ENCODE results near the gene ERN1.
"Not testable (repeated sequence)": the region's sequence is repeated elsewhere in the genome, so short reads cannot be mapped to it uniquely, and the experiment has no call there.

The ERN1 gene

DNA sequence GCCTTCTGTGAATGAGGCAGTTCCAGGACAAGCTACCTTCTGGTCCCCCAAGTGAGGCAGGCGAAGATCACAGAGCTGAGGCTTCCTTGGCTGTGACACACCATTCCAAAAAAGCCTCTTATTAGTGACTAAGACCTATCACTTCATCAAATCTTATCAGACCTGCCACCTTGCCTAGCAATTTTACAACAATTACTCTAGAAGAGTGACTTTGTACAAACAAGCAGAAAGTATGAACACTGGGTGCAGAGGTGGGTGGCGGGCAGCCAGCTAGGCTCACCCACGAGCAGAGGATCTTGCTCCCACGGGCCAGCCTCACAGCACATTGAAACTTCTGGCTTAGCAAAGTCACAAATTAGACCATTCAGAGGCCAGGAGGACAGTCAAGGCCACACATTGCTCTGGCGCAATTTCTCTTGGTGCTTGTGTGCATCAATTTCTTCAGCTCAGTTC, 107.3 kb downstream of the ERN1 start:
- DNase-seq, result no peak

DNA sequence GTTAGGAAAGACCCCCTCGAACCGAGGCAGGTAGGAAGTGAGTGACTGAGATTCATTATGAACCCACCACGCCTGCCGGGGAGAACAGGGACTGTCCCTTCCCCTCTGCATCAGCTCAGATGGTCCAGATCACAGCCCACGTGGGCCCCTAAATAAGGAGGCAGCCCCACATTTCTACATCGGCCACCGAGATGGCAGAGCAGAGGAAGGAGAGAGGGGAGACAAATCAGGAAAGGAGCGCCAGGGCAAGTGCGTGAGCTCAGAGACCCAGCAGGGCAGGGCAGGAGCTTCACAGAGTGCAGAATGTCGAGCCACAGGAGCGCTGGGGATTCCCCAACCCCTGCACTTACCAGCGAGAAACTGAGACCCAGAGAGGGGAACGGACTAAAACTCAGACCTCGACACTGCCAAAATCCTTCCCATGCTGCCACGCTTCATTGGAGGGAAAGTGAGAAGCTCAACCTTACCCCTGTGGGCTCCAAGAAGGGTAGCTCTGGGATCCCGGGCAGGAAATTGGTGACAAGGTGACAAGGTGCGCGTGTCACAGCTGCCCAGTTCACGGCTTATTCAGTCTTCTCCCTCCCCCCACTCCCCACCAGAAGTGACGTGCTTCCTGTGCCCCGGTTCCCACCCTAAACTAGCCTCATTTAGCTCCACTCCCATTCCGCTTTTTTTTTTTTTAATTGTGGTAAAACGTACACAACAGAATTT, 109.7 kb downstream of the ERN1 start, which contains the start of gene ICAM2:
TSS of gene ICAM2 (minus strand) at position 578 of the 711 bp plus-strand sequence. CDS start 13,942 bp downstream, outside the sequence.
- DNase-seq, result no peak

DNA sequence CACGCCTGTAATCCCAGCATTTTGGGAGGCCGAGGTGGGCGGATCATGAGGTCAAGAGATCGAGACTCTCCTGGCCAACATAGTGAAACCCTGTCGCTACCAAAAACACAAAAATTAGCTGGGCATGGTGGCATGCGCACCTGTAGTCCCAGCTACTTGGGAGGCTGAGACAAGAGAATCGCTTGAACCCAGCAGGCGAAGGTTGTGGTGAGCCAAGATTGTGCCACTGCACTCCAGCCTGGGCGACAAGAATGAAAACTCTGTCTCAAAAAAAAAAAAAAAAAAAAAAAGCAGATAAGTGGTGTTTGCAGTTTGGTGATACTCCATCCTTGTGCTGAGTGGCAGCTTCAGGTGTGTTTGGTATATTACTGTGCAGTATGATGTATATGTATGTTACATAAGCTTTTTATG, 110.4 kb downstream of the ERN1 start:
- not testable (repeated sequence) for DNase-seq

DNA sequence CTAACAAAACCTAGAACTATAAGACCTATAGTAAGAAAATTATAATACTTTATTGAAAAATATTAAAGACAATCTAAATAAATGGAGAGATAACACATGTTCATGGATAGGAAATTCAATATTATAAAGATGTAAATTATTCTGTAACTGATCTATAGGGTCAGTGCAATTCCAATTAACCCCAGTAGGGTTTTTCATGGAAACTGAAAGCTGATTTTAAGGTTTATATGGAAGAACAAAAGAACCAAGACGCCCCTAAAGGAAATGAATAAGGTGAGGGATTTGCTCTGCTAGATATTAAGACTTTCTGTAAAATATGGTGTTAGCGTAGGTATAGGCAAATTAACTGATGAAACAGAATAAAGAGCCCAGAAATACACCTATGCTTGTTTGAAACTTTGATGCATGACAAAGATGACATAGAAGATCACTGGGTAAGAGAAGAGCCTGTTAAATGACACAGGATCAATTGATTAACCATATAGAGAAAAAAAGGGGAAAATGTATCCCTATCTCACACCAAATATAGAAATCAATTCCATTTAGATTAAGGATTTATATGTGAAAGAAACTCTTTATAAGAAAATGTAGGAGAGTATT, 112.5 kb downstream of the ERN1 start:
- no peak for DNase-seq

DNA sequence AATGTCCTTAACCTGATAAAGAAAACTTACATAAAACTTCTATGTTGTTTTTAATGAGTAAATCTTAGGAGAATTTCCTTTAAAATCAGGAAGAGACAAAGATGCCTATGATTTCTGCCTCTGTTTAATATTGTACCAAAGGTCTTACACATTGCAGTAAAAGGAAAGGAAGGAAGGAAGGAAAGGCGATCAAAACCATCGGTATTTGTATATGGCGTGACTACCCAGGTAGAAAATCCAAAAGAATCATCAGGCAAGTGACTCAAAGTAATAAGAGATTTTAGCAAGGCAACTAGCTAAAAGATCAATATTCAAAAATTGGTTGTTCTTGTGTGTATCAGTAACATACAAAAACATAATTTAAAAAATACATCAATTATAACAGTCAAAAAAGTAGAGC, 113.0 kb downstream of the ERN1 start:
- DNase-seq, result no peak

DNA sequence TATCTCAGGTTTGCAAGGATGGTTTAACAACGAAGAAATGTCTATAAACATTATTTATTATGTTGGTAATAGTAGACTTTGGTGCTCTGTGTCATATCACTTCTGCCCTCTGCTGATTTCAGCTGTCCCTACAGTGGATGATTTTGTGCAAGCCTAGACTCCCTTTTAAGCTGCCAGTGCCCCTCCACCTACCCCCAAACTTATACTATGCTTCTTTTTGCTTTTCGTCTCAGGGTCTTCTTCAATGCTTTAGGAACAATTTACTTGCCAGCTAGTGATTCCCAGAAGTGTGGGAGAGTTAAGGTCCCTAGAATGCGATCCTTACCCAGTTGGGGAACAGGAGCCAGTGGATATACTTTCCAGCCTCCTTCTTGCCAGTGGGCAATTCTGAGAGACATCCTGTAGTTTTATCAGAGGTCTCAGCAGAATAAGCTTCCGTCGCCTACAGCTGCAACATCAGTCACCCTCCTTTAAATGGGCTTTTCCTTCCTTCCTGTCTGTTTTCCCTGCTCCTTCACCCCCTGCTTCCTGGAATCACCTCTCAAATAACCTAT, 113.6 kb downstream of the ERN1 start:
- no peak for DNase-seq

DNA sequence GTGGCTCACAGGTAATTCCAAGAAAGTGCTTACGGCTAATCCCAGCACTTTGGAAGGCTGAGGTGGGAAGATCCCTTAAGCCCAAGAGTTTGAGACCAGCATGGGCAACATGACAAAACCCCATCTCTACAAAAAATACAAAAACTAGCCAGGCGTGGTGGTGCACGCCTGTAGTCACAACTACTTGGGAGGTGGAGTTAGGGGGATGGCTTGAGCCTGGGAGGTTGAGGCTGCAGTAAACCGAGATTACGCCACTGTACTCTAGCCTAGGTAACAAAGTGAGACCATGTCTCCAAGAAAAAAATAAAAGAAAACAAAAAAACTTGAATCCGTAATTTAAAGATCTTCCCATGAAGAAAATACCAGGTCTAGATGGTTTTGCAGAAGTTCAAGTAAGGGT, 114.5 kb downstream of the ERN1 start:
- DNase-seq, result no peak

DNA sequence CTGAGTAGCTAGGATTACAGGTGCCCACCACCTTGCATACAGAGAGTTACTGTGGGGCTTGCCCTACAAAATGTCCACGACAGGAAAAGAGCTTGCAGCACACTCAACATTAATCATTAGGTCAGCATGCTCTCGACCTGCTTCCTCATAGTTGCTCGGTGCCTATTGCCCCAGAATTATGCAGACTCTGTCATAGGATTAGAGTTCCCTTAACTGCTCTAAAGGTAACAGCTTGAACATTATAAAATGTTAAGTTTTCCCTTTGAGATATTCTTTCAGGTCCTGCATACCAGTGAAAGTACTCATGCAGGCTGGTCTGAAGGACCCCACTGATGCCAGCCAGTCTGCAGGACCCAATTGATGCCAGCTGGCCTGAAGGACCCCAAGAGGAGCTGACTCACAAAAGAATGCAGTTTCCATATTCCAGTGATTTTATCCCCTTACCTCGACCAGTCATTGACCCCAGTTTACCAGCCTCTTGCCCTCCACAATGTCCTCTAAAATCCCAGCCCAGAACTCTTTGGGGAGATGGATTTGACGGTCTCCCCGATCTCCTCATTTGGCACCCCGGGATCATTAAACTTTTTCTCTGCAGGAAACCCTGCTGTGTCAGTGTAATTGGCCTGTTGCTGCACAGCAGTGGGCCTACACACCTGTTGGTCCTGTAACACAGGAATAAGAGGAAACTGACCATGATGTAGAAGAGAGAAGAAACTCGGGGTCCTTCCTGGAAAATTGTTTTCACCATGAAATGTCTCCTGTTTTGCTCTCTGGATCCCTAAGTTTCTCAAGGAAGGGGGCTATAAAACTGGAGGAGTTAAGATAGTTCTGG, 120.2 kb downstream of the ERN1 start:
- DNase-seq, result no peak

DNA sequence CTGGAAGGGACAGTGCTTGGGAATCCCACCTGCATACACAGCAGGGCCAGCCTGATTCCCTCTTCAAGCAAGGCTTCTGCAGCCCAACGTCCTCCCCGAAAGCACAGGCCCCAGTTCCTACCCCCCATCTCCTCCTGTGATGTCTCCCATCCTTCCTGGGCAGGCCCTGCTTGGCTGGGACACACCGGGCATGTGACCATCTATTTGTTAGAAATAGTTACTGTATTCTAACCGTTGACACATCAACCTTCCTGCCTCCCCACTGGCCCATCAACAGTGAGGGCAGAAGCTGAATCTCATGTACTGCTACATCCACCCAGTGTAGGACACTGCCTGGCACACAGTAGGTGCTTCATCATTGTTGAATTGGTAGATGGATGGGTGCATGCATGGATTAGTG, 121.1 kb downstream of the ERN1 start:
- DNase-seq, result no peak

DNA sequence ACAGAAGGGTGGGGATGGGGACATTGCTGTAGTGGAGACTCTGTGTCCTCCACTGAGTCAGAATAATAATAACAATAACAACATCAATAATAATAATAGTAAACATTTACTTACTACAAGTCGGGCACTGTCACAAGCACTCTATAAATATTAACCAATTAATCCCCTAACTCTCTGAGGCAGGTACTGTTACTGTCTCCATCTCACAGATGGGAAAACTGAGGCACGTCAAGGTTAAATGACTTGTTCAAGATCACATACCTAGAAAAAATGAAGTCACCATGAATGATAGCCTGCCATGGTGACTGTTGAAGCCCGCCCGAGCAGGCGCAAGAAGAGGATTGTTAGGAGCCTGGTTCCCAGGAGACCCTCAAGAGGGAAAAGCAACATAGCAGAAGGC, 121.6 kb downstream of the ERN1 start:
- no peak for DNase-seq

DNA sequence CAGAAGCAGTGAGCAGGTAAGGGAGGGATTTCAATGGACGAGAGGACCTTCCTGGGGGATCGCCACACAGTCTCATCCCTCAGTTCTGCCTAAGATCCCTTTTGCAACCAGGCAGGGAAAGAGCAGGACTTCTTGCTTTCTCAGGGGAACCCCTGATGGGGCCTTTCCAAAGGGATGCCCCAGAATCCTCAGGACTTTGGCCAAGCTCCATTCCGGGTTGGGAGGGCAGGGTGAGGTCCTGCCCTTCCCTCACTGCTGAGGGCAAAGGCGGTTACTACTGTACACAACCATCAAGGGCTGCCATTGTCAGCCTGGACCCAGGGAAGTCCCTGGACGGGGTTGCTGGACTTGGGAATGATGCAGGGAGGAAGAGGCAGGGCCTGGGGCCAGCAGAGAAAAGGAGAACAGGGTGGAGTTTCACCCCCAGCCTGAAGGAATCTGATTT, 122.1 kb downstream of the ERN1 start:
- DNase-seq, result no peak

DNA sequence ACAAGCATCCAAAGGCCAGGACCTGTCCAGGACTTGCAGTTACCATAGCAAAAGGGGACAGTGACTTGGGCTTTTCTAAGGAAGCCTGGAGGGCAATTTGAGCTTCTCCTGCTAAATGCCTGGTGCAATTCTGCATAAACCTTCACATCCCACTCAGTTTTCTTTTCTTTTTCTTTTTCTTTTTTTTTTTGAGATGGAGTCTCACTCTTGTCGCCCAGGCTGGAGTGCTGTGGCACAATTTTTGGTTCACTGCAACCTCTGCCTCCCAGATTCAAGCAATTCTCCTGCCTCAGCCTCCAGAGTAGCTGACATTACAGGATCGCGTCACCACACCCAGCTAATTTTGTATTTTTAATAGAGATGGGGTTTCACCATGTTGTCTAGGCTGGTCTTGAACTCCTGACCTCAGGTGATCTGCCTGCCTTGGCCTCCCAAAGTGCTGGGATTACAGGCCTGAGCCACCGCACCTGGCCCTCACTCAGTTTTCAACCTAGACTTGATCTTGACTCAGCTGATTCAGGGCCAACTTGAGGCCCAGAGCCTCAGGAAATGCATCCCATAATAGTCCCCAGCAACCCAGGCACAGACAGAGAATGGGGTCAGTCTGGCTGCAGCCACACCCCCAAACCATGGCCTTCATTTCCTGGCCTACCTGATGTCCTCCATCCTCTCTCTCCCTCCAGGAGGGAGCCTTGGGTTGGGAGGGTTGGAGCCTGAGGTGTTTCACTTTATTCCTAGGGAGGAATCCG, 122.7 kb downstream of the ERN1 start:
- not testable (repeated sequence) for DNase-seq

DNA sequence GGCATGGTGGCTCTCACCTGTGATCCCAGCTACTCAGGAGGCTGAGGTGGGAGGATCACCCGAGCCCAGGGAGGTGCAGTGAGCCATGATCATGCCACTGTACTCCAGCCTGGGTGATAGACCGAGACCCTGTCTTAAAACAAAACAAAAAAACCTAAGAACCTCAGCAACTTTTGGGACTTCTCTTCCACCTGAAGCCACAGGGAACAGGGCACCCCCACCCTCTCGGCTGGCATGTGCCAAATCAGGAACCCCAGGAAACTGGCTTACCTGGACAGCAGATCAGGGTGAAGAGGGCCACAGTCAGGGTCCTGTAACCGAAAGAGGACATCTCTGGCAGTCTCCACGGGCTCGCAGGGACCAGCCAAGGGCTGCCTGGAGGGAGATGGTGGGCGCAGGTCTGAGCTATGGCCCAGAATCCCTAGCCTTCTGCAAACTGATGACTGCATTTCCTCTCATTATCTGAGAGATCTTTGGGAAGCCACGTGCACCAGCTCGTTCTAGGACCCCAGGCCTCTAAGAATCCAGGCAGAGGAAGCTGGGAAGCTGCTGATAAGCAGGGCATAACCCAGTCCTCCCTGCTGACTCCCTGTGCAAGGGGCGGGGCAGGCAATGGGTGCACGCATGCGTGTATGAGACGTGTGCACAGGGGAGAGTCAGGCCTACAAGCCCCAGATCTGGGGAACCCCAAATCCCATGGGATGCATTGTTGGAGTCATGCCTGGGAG, 123.4 kb downstream of the ERN1 start:
- no peak for DNase-seq

DNA sequence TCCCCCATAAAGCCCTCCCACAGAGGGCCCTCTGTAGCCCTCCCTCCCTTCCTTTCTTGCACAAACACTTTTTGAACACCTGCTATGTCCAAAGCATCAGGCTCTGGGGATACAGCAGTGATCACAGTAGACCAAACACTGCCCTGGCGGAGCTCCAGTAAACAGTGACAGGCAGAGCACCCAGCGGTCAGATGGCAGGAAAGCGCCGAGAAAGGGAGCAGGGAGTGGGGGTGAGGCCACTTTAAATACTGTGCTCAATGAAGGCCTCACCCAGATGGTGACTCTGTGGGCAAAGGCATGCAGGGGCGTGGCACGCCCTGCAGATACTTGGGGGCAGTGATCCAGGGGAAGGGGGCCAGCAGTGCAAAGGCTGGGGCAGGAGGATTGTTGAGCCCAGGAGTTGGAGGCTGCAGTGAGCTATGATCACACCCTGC, 124.2 kb downstream of the ERN1 start:
- no peak for DNase-seq

DNA sequence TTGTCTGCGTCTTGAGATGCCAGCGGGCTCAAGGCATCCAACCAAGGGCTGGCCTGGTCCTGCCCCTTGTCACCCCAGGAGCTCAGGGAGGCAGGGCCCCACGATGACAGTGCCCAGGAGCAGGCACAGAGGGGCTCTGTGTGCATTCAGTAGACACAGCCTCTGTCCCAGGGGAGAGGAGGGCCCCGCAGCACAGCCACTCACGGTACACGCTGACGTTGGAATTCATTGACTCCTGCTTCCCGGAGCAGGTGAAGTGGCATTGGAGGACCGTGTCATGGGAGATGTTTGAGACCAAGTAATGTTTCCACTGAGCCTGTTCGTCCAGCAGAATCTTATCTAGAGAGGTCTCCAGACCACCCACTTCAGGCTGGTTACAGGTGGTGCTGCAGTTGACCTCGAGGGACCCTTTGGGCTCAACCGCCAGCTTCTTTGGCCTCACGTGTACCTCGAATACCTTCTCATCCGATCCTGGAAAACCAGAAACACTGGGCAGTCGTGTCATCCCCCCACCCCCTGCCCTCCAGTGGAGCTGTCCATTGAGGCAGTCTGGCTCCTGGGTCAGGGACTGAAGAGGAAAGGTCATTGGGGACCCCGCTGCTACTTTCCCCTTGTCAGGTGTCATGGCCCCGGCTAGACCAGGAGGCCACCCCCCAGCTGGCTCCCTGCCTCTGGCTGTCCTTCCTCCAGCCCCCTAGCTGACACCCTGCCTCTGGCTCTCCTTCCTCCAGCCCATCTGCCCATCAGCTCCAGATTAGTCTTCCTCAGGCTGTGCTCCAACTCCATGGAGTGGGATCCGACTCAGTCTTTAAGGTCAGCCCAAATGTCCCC, 124.8 kb downstream of the ERN1 start:
- no peak for DNase-seq

DNA sequence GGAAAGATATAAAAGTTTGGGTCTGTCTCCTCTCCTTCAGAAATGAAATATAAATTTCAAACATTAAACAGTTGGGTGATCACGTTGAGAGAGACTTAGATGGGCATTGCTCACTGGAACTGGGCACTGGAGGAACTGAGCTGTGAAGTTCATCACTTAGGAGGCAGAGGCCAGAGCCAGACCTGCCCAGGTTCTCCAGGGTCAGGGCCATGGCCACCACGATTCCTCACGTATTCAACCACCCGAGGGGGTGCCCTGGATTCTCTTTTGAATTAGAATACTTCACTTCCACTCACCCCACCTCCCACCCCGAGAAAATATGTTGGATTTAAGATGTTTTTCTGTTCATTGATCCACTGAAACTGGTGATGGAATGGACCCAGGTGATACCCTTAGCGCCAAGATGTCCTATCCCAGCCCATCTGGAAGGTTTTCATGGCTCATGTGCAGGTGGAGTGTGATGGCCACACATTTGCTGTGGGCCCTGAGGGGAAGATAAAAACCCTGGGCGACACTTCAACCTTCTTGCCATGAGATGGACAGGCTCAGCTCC, 125.7 kb downstream of the ERN1 start:
- no peak for DNase-seq

DNA sequence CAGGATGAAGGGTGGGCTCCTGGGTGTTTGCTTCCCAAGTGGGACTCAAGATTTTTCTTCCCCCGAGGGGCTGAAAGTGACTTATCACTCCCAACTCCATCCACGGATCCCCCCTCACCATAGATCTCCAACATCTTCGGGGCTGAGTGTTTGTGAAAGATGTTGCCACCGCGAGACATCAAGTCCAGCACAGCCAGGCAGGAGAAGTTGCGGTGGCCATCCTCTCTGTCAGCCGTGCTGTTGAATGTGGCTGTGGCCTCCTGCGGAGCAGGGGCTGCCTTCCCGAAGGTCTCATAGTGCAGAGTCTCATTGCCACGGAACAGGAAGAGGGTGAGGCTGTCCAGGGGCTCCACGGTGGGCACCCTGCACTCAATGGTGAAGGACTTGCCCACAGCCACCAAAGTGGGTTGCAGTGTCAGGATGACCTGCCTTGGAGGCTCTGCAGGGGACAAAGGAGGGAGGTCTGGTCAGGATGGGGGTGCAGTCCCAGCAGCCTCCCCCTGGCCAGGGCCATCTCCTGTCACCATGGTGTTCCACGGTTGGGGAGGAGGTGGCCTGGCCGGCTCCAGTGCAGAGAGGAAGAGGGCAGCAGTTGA, 126.3 kb downstream of the ERN1 start:
- no peak for DNase-seq

DNA sequence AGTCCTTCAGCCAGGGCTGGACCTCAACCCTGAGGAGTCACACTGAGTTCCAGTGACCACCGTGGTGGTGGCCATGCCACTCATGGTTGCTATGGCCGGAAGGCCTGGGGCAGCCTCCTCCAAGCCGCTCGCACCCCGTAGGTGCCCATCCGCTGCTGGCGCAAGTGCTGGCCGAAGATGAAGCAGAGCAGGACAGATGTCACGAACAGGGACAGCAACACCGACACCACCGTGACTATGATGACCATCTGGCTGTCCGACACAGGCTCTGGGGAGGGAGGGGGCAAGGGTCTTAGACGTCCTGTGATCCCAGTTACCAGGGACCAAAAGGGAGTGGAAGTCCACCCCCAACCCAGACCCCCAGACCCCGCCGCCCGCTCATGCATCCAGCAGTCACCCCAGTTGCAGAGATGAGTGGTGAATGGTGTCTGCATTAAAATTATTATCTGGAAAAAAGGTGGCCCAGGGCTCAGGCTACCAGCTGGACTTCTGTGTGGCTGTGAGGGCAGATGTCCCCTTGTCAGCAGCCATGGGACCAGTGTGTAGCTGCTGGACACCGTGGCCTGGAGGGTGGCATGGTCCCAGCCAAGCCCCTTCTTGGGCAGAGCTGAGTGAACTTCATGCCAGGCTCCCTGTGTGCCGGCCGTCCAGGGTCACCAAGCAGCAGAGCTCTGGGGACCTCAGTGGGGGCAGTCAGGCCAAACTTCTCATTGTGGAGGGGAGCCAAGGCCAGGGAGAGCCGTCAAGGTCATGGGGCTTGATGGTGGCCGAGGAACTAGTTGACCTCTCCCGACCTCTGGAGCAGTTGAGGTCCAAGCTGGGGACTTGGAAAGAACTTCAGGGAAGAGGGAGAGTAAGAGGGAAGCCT, 127.1 kb downstream of the ERN1 start:
- DNase-seq, result no peak

Data from fibroblast of skin of back (primary cell).